ENCODE results near the gene NXF1.
A peak's percentile ranks its signal among the peaks of the same experiment; 100 is the strongest.

- peak in 1 of 2 donors; percentile 26 for TF ChIP-seq POLR2A (IDR thresholded peaks at IDR 0.05)
- TF ChIP-seq CTCF (IDR thresholded peaks at IDR 0.05 in 4 of 5, conservative IDR thresholded peaks at IDR 0.05 in 1 of 5): no peak
These were observed 1.4 kb upstream of the NXF1 start for GRCh38 chr11:62806611-62807121.

All from gastrocnemius medialis (tissue), 4 donors.